HT1080 (cell line): Measurements from ENCODE around the gene NEK8. TPM values are rescaled to one million over a fixed set of nuclear protein-coding genes. Genes with fewer than 3 reads are reported as not detected.

Source experiments
- DNase-seq: peaks from one replicate; pipeline ENCODE4 v3.0.0-alpha.2; 2015; ENCODE audit warnings: low read depth
- total RNA-seq: library from RNA; depleted of rRNA; stranded (reverse); fragments of >200 nt; shearing (Covaris generic); gene quantifications from 2 replicates; pipeline ENCODE4 v1.2.3, GENCODE V29; 2014

Gene NEK8
- total RNA-seq, 1 experiment from 2014 or later, result 3.2 TPM

DNA sequence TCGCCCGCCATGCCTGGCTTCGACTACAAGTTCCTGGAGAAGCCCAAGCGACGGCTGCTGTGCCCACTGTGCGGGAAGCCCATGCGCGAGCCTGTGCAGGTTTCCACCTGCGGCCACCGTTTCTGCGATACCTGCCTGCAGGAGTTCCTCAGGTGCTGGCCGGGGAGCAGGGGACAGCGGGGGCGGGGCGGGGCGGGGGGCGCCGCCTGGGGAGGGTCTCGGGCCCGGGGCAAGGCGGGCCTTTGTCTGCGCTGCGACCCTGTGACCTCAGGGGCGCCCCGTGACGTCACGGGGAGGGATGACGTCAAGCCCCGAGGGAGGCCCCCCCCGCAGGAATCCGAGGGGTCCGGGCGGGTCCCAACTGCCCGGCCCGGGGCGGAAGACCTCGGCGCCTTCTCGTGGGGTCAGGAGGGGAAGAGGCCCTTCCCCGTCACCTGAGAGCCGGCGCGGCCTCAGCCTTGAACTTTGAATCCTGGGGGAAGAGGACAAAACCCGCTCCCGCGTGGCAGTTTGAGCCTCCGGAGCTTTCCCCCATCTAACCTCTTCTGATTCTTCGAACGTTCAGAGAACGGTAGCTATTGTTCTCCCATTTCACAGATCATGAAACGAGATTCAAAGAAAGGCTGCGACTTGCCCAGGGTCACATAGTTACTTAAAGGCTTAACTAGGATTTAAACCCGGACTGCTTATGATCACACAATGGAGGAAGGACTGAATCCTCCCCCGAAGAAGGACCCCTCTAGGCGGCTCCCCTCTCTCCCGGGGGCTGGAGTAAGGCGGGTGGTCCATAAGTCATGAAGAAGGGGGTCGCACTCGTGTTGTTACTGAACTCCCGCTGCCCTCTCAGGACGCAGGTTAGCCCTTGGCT is 15.8 kb downstream of the NEK8 start:
- no peak for DNase-seq

DNA sequence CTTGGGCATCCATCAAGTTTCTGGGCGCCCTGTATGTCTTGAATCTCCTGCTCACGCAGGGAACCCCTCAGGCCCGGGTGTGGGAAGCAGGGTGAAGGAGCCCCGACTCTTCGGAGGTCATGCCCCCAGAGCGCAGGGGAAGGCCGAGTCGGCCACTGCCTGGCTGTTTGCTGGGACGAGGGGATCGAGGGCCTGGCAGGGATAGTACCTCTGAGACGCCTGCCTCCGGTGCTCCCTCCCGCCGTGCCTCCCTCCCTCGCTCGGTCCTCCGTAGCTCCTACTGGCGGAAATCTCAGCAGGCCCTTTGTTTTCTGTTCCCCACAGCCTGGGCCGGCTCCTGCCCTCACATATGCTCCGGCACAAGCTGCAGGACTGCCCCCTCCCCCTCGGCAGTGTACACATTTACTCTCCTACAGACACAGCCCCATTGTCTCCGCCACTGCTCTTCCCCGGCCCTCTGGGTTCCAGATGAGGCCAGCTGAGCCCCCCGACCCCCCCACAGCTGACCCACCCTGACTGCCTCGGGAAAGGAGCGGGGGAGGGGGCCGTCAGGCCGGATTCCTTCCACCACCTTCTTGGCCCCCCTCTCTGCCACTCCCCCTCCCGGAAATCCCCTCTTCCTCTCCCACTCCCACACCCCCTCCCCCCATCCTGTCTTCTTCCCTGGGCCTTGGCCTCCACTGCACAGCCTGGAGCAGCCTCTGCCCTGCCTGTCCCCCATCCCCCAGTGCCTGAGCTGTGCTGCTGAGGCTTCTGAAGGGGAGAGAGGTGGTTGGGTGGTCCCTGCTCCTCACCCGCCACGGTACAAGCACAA is 16.6 kb downstream of the NEK8 start:
- DNase-seq, result peak; percentile 68

DNA sequence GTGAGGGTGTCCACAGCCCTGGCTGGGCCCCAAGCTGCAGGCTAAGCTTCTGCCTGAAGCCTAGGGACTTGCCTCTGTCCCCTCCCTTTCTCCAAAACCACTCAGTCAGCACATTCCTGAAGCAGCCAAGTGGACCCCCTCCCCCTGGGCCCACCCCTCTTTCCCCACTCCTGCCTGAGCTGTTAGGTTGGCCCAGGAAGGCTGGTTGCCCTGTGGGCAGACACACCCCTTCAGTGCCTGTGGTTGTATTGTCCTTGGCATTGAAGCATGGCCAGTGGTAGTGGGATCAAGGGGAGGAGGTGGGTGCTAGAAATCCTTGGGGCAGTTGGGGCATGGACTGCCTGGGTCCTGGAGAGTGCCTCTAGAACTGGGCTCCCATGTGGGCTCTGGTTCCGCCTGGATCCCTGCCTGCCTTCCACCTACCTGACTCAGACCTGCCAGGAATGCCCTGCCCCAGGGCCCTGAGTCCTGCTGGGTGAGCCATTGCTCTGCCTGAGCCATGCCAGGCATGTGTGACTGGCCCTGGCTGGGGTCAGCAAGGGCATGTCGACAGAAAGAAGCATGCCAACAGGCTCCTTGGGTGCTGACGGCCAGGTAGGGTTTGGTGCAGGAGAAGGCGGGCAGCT is 17.3 kb downstream of the NEK8 start:
- no peak for DNase-seq

DNA sequence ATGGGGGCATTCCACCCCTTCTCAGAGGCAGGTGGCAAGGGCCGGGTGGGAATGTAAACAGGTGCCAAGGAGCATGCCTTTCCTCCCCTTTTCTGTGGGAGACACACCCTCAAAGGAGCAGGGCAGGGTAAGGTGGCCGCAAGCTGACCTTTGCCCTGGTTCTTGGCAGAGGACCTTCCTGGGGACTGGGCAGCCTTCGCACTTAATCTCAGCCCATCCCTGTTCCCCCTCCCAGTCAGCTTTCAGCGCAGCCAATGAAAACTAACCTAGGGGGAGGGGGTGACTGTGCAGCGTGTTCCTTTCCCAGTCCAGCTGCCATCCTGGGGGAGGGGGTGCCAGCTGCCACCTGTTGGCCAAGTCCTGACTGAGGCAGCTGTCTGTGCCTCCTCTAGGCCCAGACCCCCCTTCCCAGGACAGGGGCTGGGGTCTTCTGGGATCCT is 18.0 kb downstream of the NEK8 start:
- DNase-seq, result no peak

DNA sequence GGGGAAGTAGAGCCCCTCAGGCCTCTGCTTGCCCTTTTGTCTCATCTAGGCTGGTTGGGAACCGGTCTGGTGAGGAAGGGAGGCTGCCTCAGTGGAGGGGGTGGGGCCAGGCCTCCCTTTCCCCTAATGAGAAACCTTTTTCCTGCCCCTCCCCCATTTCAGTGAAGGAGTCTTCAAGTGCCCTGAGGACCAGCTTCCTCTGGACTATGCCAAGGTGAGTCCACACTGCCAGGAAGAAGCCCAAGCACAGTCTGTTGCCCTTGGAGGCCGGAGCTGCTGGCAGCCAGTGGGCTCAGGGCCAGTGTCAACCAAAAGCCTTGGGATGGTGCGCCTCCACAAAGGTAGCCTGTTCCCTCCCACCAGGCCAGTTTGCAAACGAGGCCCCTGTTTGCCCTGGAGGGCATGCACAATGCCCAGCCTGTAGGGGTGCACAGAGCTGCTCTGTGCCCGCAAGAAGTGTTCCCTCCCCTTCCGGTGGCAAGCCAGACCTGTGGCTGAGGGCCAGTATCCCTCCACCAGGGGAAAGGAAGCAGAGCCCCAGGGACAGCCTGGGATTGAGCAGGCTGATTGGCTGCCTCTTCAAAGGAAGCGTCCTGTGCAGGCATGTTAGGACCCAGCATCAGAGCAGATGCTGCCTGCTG is 18.6 kb downstream of the NEK8 start:
- DNase-seq, result no peak

GRCh38 chr17:28747801-28748750 is 19.5 kb downstream of the NEK8 start:
- no peak for DNase-seq

DNA sequence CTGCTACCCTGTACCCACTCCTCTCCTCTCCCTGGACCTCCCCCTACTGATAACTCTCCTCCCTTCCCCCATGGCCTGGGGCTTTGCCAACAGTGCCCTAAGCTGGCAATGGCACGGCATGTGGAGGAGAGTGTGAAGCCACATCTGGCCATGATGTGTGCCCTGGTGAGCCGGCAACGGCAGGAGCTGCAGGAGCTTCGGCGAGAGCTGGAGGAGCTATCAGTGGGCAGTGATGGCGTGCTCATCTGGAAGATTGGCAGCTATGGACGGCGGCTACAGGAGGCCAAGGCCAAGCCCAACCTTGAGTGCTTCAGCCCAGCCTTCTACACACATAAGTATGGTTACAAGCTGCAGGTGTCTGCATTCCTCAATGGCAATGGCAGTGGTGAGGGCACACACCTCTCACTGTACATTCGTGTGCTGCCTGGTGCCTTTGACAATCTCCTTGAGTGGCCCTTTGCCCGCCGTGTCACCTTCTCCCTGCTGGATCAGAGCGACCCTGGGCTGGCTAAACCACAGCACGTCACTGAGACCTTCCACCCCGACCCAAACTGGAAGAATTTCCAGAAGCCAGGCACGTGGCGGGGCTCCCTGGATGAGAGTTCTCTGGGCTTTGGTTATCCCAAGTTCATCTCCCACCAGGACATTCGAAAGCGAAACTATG is 20.4 kb downstream of the NEK8 start:
- DNase-seq, result no peak

DNA sequence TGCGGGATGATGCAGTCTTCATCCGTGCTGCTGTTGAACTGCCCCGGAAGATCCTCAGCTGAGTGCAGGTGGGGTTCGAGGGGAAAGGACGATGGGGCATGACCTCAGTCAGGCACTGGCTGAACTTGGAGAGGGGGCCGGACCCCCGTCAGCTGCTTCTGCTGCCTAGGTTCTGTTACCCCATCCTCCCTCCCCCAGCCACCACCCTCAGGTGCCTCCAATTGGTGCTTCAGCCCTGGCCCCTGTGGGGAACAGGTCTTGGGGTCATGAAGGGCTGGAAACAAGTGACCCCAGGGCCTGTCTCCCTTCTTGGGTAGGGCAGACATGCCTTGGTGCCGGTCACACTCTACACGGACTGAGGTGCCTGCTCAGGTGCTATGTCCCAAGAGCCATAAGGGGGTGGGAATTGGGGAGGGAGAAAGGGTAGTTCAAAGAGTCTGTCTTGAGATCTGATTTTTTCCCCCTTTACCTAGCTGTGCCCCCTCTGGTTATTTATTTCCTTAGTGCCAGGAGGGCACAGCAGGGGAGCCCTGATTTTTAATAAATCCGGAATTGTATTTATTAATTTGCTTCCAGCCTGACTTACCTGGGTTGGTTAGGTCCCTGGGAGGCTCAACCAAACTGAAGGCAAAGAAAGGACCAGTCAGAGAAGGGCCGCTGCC is 21.1 kb downstream of the NEK8 start:
- DNase-seq, result no peak

DNA sequence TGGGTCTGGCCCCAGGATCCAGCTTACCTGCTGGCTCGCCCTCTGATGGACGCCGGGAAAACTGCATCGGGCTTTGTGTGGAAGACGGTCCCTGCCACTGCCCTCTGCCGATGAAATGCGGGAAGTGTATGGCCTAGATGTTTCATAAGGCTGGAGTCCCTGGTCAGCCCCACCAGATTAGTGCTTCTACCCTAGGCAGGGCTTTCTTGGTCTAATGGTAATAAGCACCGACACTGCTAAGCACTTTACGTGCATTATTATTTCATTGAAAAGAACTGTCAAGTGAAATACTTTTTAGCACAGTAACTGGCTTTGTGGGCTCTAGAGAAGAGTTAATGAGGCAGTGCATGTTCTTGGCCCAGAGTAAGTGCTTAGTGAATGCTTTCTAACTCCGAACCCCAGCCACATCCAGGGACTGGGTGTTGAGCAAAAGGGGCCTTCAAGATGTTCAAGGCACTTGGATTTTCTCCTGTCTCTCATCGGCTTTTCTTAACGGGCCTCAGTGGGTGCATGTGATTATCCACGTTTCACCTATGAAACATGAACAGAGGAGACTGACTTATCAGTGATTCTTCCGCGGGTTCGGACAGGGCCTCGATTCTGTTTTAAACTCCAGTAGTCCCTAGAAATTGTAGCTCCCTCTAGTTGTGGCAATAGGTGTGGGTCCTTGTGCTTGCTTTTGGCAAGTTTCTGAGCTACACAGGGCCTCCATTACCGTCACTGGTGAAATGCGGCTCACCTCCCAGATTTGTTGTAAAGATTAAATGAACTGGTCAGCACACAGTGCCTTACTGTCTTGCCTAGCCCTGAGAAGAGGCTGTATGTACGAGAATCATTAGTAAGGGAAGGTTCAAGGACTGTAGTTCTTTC is 21.8 kb downstream of the NEK8 start:
- peak; percentile 83 for DNase-seq

DNA sequence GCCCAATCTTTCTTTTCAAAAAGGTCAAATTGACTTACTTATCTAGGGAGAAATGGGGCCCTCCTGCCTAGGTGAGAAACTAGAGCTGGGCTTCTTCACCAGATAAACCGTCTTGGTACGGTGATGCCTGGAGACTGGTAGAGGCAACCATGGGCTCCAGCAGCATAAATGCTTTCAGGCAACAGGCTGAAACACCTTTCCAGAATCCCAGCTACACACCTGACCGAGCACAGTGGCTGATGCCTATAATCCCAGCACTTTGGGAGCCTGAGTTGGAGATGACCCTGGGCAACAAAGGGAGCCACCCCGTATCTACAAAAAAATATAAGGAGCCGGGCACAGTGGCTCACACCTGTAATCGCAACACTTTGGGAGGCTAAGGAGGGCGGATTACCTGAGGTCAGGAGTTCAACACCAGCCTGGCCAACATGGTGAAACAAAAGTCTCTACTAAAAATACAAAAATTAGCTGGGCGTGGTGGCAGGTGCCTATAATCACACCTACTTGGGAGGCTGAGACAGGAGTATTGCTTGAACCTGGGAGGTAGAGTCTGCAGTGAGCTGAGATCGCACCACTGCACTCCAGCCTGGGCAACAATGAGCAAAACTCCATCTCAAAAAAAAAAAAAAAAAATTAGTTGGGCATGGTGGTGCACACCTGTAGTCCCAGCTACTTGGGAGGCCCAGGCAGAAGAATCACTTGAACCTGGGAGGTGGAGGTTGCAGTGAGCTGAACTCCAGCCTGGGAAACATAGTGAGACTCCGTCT is 23.2 kb downstream of the NEK8 start:
- DNase-seq, result no peak

- DNase-seq, result no peak
These were observed 26.9 kb downstream of the NEK8 start for GRCh38 chr17:28755486-28755885.

GRCh38 chr17:28756049-28756804 is 27.6 kb downstream of the NEK8 start:
- DNase-seq, result no peak

GRCh38 chr17:28758411-28759121 is 30.0 kb downstream of the NEK8 start:
- DNase-seq, result no peak

DNA sequence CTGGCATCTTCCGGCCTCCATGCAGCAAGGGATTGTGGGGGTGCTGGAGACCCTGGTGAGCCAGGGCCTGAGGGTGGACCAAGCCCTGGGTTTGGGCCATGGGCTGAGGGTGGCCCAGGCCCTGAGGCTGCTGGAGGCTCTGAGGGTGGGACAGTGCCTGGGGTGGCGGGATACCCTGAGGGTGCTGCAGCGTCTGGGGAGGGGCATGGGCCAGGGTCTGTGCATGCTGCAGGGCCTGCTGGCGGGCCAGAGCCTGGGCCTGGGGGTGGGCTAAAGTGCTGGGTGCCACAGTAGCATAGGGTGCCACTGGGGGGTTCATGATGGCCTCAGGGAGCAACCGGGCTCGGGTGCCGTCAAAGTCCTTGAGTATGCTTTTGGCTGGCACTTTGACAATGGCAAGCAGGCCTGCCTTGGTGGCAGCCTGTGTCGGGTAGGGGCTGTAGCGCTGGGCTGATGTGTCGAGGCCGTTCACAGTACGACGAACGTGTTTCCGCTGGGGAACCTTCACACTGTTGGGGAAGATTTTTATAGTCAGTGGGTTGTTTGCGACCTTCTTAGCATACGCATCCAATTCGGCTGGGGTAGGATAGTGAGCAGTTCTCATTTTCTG is 30.8 kb downstream of the NEK8 start:
- DNase-seq, result no peak
